ENCODE results near the gene FBN2.

DNA sequence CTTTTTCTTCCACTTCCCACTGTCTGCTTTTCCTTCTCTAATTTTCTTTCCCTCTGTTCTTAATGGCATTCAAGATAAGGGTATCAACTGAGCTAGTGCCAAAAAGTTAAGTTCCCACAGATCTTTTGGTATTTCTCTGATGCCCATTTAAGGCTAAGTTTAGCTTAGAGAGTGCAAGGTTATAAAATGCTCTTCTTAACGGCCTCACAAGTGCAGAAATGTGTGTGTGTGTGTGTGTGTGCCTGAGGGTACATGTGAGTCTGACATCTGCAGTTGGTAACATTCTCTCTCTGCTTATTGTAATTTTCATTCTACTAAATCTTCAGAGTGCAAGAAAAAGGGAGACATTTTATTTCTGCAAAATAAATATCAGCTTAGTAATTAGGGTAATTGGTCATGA lies 24.2 kb downstream of the FBN2 start:
- TF ChIP-seq, protein P1, sequence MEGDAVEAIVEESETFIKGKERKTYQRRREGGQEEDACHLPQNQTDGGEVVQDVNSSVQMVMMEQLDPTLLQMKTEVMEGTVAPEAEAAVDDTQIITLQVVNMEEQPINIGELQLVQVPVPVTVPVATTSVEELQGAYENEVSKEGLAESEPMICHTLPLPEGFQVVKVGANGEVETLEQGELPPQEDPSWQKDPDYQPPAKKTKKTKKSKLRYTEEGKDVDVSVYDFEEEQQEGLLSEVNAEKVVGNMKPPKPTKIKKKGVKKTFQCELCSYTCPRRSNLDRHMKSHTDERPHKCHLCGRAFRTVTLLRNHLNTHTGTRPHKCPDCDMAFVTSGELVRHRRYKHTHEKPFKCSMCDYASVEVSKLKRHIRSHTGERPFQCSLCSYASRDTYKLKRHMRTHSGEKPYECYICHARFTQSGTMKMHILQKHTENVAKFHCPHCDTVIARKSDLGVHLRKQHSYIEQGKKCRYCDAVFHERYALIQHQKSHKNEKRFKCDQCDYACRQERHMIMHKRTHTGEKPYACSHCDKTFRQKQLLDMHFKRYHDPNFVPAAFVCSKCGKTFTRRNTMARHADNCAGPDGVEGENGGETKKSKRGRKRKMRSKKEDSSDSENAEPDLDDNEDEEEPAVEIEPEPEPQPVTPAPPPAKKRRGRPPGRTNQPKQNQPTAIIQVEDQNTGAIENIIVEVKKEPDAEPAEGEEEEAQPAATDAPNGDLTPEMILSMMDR (IDR thresholded peaks at IDR 0.05) = no peak
- TF ChIP-seq POLR2A (IDR thresholded peaks at IDR 0.05) (no peak), POLR2AphosphoS5 (IDR thresholded peaks at IDR 0.05) (no peak)
